NCI-H2196 (cell line): ENCODE measurements around the gene DNAAF3.
A peak's percentile ranks its signal among the peaks of the same experiment; 100 is the strongest.
"Not testable (repeated sequence)": the region's sequence is repeated elsewhere in the genome, so short reads cannot be mapped to it uniquely, and the experiment has no call there.

Experiments used
- DNase-seq: peaks from one replicate; lab custom pipeline; 2025; ENCODE audit not compliant: unreplicated experiment; lab: John Stamatoyannopoulos, UW

DNAAF3 gene

DNA sequence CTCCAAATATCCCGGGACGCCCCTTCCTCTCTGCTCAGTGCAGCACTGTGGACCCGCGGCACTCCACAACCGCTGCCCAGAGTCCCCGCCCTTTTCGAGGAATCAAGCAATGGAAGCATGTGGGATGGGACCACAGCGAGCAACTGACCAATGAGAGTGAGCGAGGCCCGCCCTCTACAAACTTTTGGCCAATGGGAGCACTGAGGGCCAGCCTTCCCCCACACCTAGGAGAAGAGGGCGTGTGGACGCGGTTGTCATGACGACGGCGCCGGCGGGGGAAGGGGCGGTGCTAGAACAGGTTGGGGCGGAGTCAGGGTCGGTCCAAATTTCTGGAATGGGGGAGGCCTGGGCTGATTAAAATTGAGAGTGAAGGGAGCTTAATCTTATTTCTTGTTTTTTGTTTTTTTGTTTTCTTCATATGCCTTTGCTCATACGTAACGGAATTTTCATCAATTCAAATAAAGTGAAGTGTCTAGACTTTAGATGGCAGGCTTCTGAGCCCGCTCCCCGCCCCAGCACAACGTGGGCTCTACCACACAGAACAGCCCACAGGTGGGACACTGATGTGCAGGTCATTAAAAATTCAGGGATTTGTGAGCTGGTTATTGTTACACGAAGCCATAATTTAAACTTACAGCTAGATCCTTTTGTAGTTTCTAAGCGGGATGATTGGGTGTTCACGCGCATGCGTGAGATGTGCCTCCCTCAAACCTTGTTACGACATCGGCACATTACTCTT is at the start of gene DNAAF3:
TSS of gene DNAAF3 (minus strand) at position 84 of the 739 bp plus-strand sequence. CDS start 200 bp downstream, outside the sequence.
- DNase-seq: peak; percentile 97

- DNase-seq: no peak
Observed at GRCh38 chr19:55213547-55213946, 47.1 kb upstream of the DNAAF3 start.

DNA sequence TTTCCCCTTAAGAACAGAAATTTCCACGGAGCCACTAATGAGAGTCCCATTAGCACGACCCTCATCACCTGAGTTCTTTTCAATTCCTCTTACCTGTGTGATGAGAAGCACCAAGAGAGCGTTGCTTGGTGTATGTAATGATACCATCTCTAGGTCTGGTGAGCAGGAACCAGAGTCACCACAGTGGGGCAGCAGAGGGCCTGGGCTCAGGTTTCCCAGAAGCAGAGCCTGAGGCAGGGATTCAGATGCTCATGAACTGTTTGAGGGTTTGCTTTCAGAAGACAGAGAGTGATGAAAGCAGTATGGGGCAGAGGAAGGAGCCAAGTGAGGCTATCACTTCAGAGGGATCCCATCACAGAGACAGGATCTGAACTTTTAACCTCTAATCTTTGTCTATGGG is 46.0 kb upstream of the DNAAF3 start:
- DNase-seq: peak; percentile 12

GRCh38 chr19:55209693-55210472 is 43.5 kb upstream of the DNAAF3 start:
- peak; percentile 76 for DNase-seq

GRCh38 chr19:55208880-55209692 is 42.7 kb upstream of the DNAAF3 start, which contains the start of gene PTPRH:
Gene PTPRH (minus strand): TSS chr19:55209501. CDS start chr19:55209433, 68 bp downstream.
- no peak for DNase-seq

- peak; percentile 88 for DNase-seq
Observed at GRCh38 chr19:55206664-55207500, 40.5 kb upstream of the DNAAF3 start.

GRCh38 chr19:55202199-55202598 is 35.8 kb upstream of the DNAAF3 start:
- not testable (repeated sequence) for DNase-seq

- no peak for DNase-seq
Observed at GRCh38 chr19:55199620-55200204, 33.3 kb upstream of the DNAAF3 start.

- no peak for DNase-seq
Observed at GRCh38 chr19:55198651-55199050, 32.2 kb upstream of the DNAAF3 start.

GRCh38 chr19:55197528-55197927 is 31.1 kb upstream of the DNAAF3 start:
- peak; percentile 24 for DNase-seq

- no peak for DNase-seq
Observed at GRCh38 chr19:55196803-55197202, 30.4 kb upstream of the DNAAF3 start.

DNA sequence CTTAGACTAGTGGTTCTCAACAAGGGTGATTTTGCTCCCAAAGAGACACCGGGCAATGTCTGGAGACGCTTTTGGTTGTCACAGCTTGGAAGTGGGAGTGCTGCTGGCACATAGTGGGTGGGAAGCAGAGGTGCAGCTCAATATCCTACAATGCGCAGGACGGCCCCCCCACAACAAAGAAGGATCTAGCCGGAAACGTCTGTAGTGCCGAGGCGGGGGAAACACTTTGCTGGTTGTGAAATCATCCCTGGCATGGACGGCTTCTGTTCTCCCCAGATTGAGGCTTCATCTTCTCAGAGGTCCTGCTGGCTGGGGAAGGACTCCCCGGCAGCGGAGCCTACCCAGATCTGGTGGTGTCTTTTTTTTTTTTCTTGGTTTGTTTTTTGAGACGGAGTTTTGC is 27.1 kb upstream of the DNAAF3 start:
- DNase-seq: no peak

DNA sequence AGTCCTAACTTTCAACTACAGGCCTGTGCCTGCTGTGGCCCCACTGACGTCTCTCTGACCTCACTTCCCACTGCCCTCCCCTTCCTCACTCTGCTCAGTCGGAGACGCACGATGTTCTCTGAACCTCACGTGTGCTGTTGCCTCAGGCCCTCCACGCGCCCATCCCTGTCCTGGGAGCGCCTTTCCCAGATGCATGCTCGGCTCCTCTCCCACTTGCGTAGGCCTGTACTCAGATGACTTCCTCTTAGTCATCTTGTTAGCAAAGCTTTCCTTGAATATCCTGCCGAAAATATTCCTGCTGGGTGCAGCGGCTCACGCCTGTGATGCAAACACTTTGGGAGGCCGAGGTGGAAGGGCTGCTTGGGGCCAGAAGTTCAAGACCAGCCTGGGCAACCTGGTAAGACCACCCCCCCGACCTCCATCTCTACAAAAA is 23.0 kb upstream of the DNAAF3 start:
- DNase-seq: no peak

DNA sequence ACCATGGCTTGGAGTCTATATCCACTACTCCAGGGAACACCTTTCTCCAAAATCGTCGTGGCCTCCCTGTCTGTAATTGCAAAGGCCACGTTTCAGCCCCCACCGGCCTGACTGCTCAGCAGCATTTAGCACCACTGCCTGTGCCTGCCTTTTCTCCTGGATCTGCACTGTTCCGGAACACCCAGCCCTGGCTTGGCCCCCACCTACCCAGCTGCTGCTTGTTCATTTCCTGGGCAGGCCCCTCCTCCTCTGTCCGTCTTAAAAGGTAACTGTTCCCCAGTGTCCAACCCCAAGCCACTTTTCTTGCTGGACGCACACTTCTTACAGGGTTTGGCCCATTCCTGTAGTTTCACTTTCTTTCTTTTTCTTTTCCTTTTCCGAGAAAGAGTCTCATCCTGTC is 22.2 kb upstream of the DNAAF3 start:
- DNase-seq: no peak

DNA sequence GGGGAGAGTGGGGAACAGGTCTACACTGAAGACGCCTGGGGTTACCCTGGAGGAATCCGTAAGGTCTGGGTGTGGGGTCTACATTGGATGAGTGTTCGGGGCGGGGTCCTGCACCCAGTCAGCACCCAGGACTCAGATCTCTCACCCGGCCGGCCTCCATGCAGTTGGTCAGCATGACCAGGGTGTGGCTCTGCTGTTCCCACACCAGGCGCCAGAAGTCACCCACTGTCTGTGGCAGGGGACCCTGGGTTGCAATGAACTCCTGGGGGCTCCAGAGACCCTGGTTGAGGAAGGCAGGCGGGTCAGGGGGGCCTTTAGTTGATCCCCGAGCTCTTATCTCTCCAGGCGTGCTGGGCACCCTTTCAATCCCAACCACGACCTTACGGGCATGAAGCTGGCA is 19.7 kb upstream of the DNAAF3 start:
- no peak for DNase-seq

GRCh38 chr19:55181740-55182139 is 15.3 kb upstream of the DNAAF3 start:
- no peak for DNase-seq

GRCh38 chr19:55179606-55180484 is 13.4 kb upstream of the DNAAF3 start, which contains the start of gene SYT5:
Gene SYT5 (minus strand): TSS chr19:55180289. CDS start chr19:55179041, 1,248 bp downstream.
- DNase-seq: peak; percentile 33

DNA sequence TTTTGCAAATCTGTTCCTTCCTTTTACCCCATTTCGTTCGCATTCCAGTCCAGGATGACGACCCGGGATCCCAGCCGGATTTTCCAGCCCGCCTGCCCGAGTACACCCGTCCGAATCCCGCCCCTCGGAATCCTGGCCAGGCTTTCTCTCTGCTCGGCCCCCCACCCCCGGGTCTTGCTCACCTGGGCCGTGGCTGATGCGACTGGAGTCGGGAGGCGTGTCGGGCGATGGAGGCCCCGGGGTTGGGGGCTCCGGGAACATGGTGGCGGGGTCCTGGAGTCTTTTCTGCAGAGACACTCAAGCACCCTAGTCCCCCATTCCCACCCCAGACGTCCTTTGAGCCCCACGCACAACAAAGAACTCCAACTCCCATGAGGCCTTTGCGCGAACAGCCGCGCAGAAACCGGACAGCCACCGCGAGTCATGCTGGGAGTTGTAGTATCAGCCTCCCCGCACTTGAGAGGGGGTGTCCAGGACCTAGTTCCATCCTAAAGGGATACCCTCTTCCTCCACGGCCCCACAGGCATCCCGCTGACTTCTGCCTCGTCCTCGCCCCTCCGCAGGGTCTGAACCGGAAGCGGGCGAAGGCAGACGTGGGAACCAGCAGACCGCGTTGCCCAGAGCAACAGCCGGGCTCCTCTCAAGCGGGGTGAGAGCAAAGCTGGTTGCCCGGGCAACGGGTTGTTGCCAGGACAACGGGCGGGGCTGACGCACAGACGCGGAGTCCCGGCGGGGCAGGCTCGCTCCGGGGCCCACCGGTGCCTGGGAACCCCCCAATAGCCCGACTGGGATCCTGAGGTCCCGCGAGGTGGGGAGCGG is 12.6 kb upstream of the DNAAF3 start:
- peak; percentile 95 for DNase-seq
